Measurements from ENCODE around the gene DR1.

The DR1 gene

GRCh38 chr1:93324486-93325464, 20.9 kb upstream of the DR1 start:
- Histone ChIP-seq H3K27ac (no peak overlapping the region), H3K79me2 (ENCODE audit: insufficient read depth, low read depth) (no peaks in the 10 kb centered on the region), H4K20me1 (ENCODE audit: insufficient read depth) (no peaks in the 10 kb centered on the region), H3K4me1 (ENCODE audit: low read depth, poor library complexity, severe bottlenecking) (peaks cover 26% of the 10 kb centered on the region), H2AFZ (ENCODE audit: low read depth) (no peak overlapping the region), H3K27me3 (ENCODE audit: insufficient read depth, low read depth) (no peaks in the 10 kb centered on the region), H3K4me2 (no peak overlapping the region), H3K4me3 (IDR thresholded peaks at IDR 0.05; ENCODE audit: insufficient read depth, low read depth, low read length) (no peak overlapping the region), H3K36me3 (ENCODE audit: insufficient read depth) (no peaks in the 10 kb centered on the region), H3K9ac (no peak overlapping the region)
- no peak for TF ChIP-seq CTCF (conservative IDR thresholded peaks at IDR 0.05; ENCODE audit: low read depth, low read length)

- no peaks in the 10 kb centered on the region for H4K20me1 ChIP-seq (ENCODE audit: insufficient read depth)
- H2AFZ ChIP-seq (ENCODE audit: low read depth): 0 out of 2 replicates have a peak overlapping the region, but pooled peaks have one; percentile 2
- H3K27ac ChIP-seq: peak overlapping the region; percentile 84
- H3K79me2 ChIP-seq (ENCODE audit: insufficient read depth, low read depth): no peaks in the 10 kb centered on the region
- peak overlapping the region; percentile 41 for H3K4me3 ChIP-seq (IDR thresholded peaks at IDR 0.05; ENCODE audit: insufficient read depth, low read depth, low read length)
- H3K4me1 ChIP-seq (ENCODE audit: low read depth, poor library complexity, severe bottlenecking): peaks cover 53% of the 10 kb centered on the region
- TF ChIP-seq CTCF (conservative IDR thresholded peaks at IDR 0.05; ENCODE audit: low read depth, low read length): no peak
- H3K9ac ChIP-seq: peak overlapping the region; percentile 40; the same call in 1 of the 2 replicates
- H3K4me2 ChIP-seq: peak overlapping the region; percentile 59
- no peaks in the 10 kb centered on the region for H3K27me3 ChIP-seq (ENCODE audit: insufficient read depth, low read depth)
- H3K36me3 ChIP-seq (ENCODE audit: insufficient read depth): no peaks in the 10 kb centered on the region
Observed at GRCh38 chr1:93328809-93329760, 16.6 kb upstream of the DR1 start.

GRCh38 chr1:93330196-93330595, 15.5 kb upstream of the DR1 start:
- Histone ChIP-seq H3K27ac (peak overlapping the region; percentile 84), H3K4me1 (ENCODE audit: low read depth, poor library complexity, severe bottlenecking) (peaks cover 53% of the 10 kb centered on the region), H3K36me3 (ENCODE audit: insufficient read depth) (no peaks in the 10 kb centered on the region), H2AFZ (ENCODE audit: low read depth) (no peak overlapping the region), H3K27me3 (ENCODE audit: insufficient read depth, low read depth) (no peaks in the 10 kb centered on the region), H3K79me2 (ENCODE audit: insufficient read depth, low read depth) (no peaks in the 10 kb centered on the region), H3K4me2 (0 out of 2 replicates have a peak overlapping the region, but pooled peaks have one; percentile 59), H4K20me1 (ENCODE audit: insufficient read depth) (no peaks in the 10 kb centered on the region), H3K4me3 (IDR thresholded peaks at IDR 0.05; ENCODE audit: insufficient read depth, low read depth, low read length) (no peak overlapping the region), H3K9ac (no peak overlapping the region; the same call in 1 of the 2 replicates)
- no peak for TF ChIP-seq CTCF (conservative IDR thresholded peaks at IDR 0.05; ENCODE audit: low read depth, low read length)

GRCh38 chr1:93330617-93331016, 15.1 kb upstream of the DR1 start:
- H3K4me1 ChIP-seq (ENCODE audit: low read depth, poor library complexity, severe bottlenecking): peaks cover 53% of the 10 kb centered on the region
- no peak overlapping the region; the same call in 1 of the 2 replicates for H3K27ac ChIP-seq
- no peak overlapping the region for H3K4me3 ChIP-seq (IDR thresholded peaks at IDR 0.05; ENCODE audit: insufficient read depth, low read depth, low read length)
- H3K27me3 ChIP-seq (ENCODE audit: insufficient read depth, low read depth): no peaks in the 10 kb centered on the region
- no peak overlapping the region for H2AFZ ChIP-seq (ENCODE audit: low read depth)
- H3K4me2 ChIP-seq: no peak overlapping the region
- no peak overlapping the region for H3K9ac ChIP-seq
- TF ChIP-seq CTCF (conservative IDR thresholded peaks at IDR 0.05; ENCODE audit: low read depth, low read length): no peak
- H3K36me3 ChIP-seq (ENCODE audit: insufficient read depth): no peaks in the 10 kb centered on the region
- no peaks in the 10 kb centered on the region for H3K79me2 ChIP-seq (ENCODE audit: insufficient read depth, low read depth)
- no peaks in the 10 kb centered on the region for H4K20me1 ChIP-seq (ENCODE audit: insufficient read depth)
